ENCODE measurements around the gene SUSD6. TPM values are rescaled to one million over a fixed set of nuclear protein-coding genes. Genes with fewer than 3 reads are reported as not detected.
A peak's percentile ranks its signal among the peaks of the same experiment; 100 is the strongest.

Gene SUSD6
- total and polyA plus RNA-seq, 9 of the 15 experiments (the other 6 are each of a cell fraction or from before 2014, with no cell fraction given): 2.9 to 20.7 (median 5.6) TPM

- peak; percentile 61 for TF ChIP-seq MGA (IDR thresholded peaks at IDR 0.05)
- TF ChIP-seq SPI1 (IDR thresholded peaks at IDR 0.05; ENCODE audit: borderline replicate concordance, low read depth, low read length): no peak
- peak; percentile 48; the same call in 1 of the 2 replicates for TF ChIP-seq ESRRA (IDR thresholded peaks at IDR 0.05; ENCODE audit: borderline replicate concordance, low read depth)
- TF ChIP-seq NEUROD1 (IDR thresholded peaks at IDR 0.05; ENCODE audit: borderline replicate concordance, low read depth, low read length, partially characterized antibody): no peak
- no peak for TF ChIP-seq ZNF384 (IDR thresholded peaks at IDR 0.05; ENCODE audit: low read depth, low read length)
- TF ChIP-seq KLF10 (CRISPR knock-in tag; IDR thresholded peaks at IDR 0.05): no peak
- TF ChIP-seq OTX1 (CRISPR knock-in tag; IDR thresholded peaks at IDR 0.05): no peak; the same call in 1 of the 2 replicates
Observed at GRCh38 chr14:69726761-69727511, 115.5 kb downstream of the SUSD6 start (continued).
